BJ (cell line): Measurements from ENCODE around the gene CAPSL. TPM values are rescaled to one million over a fixed set of nuclear protein-coding genes. Genes with fewer than 3 reads are reported as not detected.

Source experiments
- CTCF ChIA-PET: fragments of 350-600 bp; formaldehyde crosslinking; extraction: SDS; loops from one replicate; lab custom pipeline; 2021; ENCODE audit warnings: antibody characterized with exemption, inconsistent platforms; lab: Yijun Ruan, JAX
- POLR2A ChIA-PET: fragments of 300-600 bp; sonication (Branson Sonifier 250); formaldehyde crosslinking; extraction: SDS; loops from one replicate; lab custom pipeline; 2021; ENCODE audit warnings: antibody characterized with exemption; lab: Charles Lee
- DNase-seq: peaks from one replicate; pipeline ENCODE4 v3.0.0-alpha.2; 2011; ENCODE audit warnings: low read depth
- H3K27me3 ChIP-seq: 2 replicates; pipeline ENCODE4 v1.6.0; 2011; ENCODE audit warnings: low read length; ENCODE audit not compliant: control insufficient read depth, insufficient read depth
- H3K36me3 ChIP-seq: 2 replicates; pipeline ENCODE4 v1.5.1; 2011; ENCODE audit warnings: low read length; ENCODE audit not compliant: control insufficient read depth, insufficient read depth
- H3K4me3 ChIP-seq: 2 replicates; pipeline ENCODE4 v1.5.1; 2011; ENCODE audit warnings: low read depth, mild to moderate bottlenecking, control low read depth, low read length
- CTCF ChIP-seq: IDR thresholded peaks from 2 replicates; pipeline ENCODE4 v1.5.1; 2011; ENCODE audit warnings: low read depth, mild to moderate bottlenecking, control low read depth, inconsistent platforms, low read length, moderate library complexity; ENCODE audit not compliant: insufficient read depth
- polyA plus RNA-seq: library from polyadenylated mRNA; depleted of rRNA; stranded (reverse); fragments of >200 nt; gene quantifications from 2 replicates; pipeline ENCODE4 v1.2.3, GENCODE V29; 2011

CAPSL gene
- polyA plus RNA-seq, 1 experiment = 0.18 TPM

GRCh38 chr5:35971878-35972210 is 33.4 kb upstream of the CAPSL start:
- ChIA-PET CTCF (interaction anchor here (1.1 kb wide), 1 partner anchor 8 kb away, joined by 3 read pairs; no protein-coding TSS in a partner anchor), POLR2A (no interaction called here)
- no peak for TF ChIP-seq CTCF
- Histone ChIP-seq H3K36me3 (no peaks in the 10 kb centered on the region), H3K27me3 (peaks cover 3% of the 10 kb centered on the region; the same call in 1 of the 2 replicates), H3K4me3 (no peak overlapping the region)
- no peak for DNase-seq

DNA sequence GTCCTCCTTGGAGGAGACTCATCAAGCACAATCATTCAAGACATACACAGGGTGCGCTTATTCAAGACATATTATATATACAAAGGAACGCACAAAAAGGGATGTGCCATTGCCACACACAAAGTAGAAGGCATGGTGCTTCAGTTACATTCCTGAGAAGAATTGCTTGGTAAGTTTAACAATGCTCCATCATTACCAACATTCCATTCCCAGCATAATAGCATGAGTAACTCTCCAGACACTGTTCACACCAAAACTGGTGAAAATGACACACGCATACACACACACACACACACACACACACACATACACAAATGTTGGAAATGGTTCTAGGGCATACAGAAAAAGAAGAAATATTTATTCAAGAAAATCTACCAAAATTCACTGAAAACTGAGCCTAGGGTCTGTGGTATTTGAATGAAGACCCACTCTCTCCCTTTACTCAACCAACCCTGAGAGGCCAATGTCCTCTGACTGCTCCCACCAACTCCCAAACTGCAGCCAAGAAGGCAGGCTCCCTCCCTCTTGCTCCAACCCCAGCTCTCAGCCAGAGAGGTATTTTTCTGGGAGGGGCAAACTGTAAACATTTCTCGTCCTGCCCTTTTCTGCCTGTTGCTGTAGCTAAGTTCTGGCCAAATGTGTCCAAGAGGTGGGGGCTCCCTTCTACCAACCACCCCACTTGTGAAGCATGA is 32.9 kb upstream of the CAPSL start:
- H3K36me3 ChIP-seq = no peaks in the 10 kb centered on the region
- peaks cover 3% of the 10 kb centered on the region; the same call in 1 of the 2 replicates for H3K27me3 ChIP-seq
- TF ChIP-seq CTCF = no peak
- ChIA-PET POLR2A (no interaction called here), CTCF (no interaction called here)
- H3K4me3 ChIP-seq = no peak overlapping the region
- no peak for DNase-seq

GRCh38 chr5:35963381-35963843 is 25.0 kb upstream of the CAPSL start:
- POLR2A ChIA-PET = no interaction called here
- Histone ChIP-seq H3K36me3 (no peaks in the 10 kb centered on the region), H3K27me3 (peaks cover 4% of the 10 kb centered on the region; the same call in 1 of the 2 replicates), H3K4me3 (no peak overlapping the region)
- TF ChIP-seq CTCF = peak; percentile 58
- DNase-seq = no peak
- CTCF ChIA-PET = interaction anchor here (0.6 to 2.0 kb wide), 4 partner anchors 9 to 431 kb away, joined by 3 to 4 read pairs (median 4); no protein-coding TSS in a partner anchor

DNA sequence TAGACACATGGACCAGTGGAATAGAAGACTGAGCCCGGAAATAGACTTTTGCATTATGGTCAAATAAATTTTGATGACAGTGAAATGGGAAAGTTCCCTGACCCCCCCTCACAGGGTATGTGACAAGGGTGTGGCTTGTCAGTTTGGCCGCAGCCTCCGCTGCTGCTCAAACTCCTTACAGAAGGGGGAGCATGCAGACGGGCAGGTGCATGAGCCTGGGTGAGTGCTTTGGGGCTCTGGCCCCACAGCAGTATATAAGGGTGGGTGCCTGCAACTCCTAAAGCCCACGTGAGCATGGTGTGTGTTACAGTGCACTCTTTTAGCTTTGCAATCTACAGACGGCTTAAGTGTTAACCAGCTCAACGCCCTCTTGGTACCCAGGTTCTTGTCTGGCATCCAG is 21.9 kb upstream of the CAPSL start:
- no peak for TF ChIP-seq CTCF
- H3K36me3 ChIP-seq = no peaks in the 10 kb centered on the region
- no peak for DNase-seq
- CTCF ChIA-PET = interaction anchor here (0.9 kb wide), 1 partner anchor 119 kb away, joined by 3 read pairs; no protein-coding TSS in a partner anchor
- POLR2A ChIA-PET = no interaction called here
- H3K27me3 ChIP-seq = peaks cover 4% of the 10 kb centered on the region
- no peak overlapping the region for H3K4me3 ChIP-seq

DNA sequence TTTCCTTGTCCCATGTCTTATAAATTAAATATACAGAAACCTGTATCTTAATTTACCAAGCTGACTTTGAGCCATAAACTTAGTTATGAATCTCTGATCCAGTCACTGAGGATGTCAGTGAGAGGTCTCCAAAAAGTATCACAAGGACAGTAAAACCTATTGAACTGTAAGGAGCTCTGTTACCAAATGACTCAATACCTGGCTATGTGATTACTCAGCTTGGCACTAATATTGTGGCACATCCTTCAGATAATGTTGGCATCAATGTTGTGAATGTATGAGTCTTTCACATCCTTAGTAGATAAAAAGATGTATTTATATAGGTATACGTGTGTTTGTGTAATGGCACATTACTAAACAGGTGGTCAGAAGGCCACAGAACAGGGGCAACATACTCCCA is 18.0 kb upstream of the CAPSL start:
- DNase-seq = no peak
- TF ChIP-seq CTCF = no peak
- no peaks in the 10 kb centered on the region for H3K36me3 ChIP-seq
- ChIA-PET CTCF (interaction anchor here (0.6 to 0.8 kb wide), 2 partner anchors 12 to 61 kb away, joined by 3 read pairs; no protein-coding TSS in a partner anchor), POLR2A (no interaction called here)
- H3K27me3 ChIP-seq = peaks cover 11% of the 10 kb centered on the region
- H3K4me3 ChIP-seq = no peak overlapping the region
